ENCODE data around the gene TRIM5.

- TF ChIP-seq CTCF (conservative IDR thresholded peaks at IDR 0.05; ENCODE audit: low read length), result no peak
- no peak for TF ChIP-seq EZH2phosphoT487 (IDR thresholded peaks at IDR 0.05; ENCODE audit: borderline replicate concordance)
These were observed 15.7 kb upstream of the TRIM5 start for GRCh38 chr11:5700421-5701054.
